ENCODE measurements around the gene APOL2. TPM values are rescaled to one million over a fixed set of nuclear protein-coding genes. Genes with fewer than 3 reads are reported as not detected.
"Not testable (repeated sequence)": the region's sequence is repeated elsewhere in the genome, so short reads cannot be mapped to it uniquely, and the experiment has no call there.

APOL2 gene
- total and polyA plus RNA-seq, 9 donors, result 13.6 to 38.1 (median 28.2) TPM

DNA sequence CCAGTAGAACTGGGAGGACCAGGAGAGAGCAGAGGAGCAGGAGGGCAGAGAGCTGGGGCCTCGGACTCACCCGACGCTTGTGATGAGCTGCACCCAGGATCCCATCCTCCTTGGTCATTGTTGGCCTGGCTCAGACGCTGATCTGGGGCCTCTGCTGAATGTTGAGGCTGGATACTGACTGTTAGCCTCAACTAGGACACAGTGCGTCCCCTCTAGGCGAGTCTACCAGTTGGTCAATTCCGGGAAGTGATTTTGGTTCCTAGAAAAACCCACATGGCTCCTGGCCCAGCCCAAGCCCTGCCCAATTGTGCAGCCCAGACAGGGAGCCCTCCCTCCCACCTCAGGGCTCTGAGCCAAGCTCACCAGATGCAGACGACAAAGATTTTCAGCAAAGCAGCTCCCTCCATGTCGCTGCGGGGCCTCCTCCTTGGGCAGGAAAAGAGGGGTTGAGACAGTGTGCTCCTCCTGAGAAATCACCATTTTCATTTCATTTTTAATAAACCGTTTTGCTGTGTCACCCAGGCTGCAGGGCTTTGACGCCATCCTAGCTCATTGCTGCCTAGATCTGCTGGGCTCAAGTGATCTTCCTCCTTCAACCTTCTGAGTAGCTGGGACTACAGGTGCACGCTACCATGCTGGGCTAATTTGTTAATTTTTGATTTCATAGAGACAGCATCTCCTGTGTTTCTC is 37.6 kb downstream of the APOL2 start, which contains the start of gene APOL4:
APOL4 (minus strand) TSS at position 180 of the 690 bp plus-strand sequence; CDS start at position 105, 75 bp downstream.
- Histone ChIP-seq H3K4me1 (ENCODE audit: insufficient read depth) (peaks cover 21% of the 10 kb centered on the region), H3K9me3 (no peaks in the 10 kb centered on the region), H3K27me3 (no peaks in the 10 kb centered on the region), H3K4me3 (no peak within 1 kb of the TSS), H3K36me3 (no peaks in the 10 kb centered on the region), H3K27ac (peak within 1 kb of the TSS in 1 of 2 donors; percentile 68)
- intact Hi-C loops (cut with DNase I), result no loop called here
- DNase-seq, result peak; percentile 82 to 90 (median 86)
- TF ChIP-seq, protein P1, sequence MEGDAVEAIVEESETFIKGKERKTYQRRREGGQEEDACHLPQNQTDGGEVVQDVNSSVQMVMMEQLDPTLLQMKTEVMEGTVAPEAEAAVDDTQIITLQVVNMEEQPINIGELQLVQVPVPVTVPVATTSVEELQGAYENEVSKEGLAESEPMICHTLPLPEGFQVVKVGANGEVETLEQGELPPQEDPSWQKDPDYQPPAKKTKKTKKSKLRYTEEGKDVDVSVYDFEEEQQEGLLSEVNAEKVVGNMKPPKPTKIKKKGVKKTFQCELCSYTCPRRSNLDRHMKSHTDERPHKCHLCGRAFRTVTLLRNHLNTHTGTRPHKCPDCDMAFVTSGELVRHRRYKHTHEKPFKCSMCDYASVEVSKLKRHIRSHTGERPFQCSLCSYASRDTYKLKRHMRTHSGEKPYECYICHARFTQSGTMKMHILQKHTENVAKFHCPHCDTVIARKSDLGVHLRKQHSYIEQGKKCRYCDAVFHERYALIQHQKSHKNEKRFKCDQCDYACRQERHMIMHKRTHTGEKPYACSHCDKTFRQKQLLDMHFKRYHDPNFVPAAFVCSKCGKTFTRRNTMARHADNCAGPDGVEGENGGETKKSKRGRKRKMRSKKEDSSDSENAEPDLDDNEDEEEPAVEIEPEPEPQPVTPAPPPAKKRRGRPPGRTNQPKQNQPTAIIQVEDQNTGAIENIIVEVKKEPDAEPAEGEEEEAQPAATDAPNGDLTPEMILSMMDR (IDR thresholded peaks at IDR 0.05), result no peak
- no peak for TF ChIP-seq POLR2A (IDR thresholded peaks at IDR 0.05)
- WGBS, 3 donors, result 16 to 31% (median 31%) methylated on average over 8 to 13 of the region's 13 CpGs

DNA sequence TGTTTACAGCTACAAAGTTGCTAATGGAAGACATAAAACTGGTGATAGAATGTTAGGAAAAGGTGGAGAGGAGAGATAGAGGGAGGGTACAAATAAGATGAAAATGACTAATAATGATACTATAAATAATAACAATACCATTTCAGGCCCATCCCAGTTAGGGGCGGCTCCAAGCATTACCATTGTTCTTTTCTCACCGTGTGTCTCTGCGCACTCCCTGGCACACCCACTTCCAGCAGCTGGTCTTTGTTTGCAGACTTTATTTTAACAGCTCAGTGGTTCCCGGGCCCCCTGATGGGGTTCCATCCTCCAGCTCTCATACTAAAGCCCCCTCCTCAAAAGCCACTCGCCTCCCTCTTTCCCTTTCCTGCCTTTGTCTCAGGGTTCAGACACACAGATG is 38.3 kb downstream of the APOL2 start:
- peak overlapping the region in 1 of 2 donors; percentile 68 for H3K27ac ChIP-seq
- peaks cover 21% of the 10 kb centered on the region for H3K4me1 ChIP-seq (ENCODE audit: insufficient read depth)
- intact Hi-C loops (cut with DNase I); H3K27me3 ChIP-seq; H3K9me3 ChIP-seq; H3K36me3 ChIP-seq; DNase-seq; H3K4me3 ChIP-seq: not testable (repeated sequence)
- 80 to 91% (median 86%) methylated on average over 1 of the region's 5 CpGs for WGBS, 3 donors

DNA sequence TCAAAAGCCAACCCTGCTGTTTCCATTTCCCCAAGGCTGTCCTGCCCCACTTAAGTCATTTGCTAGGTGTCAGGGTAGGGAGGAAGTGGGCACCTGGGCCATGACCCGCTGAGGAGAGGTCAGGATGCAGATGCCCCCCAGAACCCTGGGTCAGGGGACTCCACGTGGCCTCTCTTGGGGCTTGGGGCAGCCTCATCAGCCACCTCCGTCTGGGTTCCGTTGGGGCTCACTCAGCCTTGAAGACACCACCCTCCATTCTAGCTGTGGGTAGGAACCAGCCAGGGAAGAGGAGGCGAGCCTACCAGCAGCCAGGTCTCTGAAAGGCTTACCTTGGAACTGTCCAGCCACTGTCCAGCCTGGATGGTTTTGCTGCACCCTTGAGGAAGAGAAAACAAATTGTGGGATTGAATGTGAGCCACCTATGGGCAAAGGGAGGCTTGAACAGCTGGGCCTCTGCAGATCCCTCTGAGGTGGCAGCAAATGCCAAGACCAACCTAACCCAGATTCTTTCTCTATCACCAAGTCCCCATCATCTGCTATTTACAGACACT is 40.3 kb downstream of the APOL2 start:
- H3K9me3 ChIP-seq, result no peaks in the 10 kb centered on the region
- 65 to 93% (median 68%) methylated on average over 5 of the region's 5 CpGs for WGBS, 3 donors
- intact Hi-C loops (cut with DNase I), result loop anchor here in 3 of 4 donors (5.0 to 10.0 kb wide), 2 partner anchors 86 to 88 kb away; no protein-coding TSS in a partner anchor
- H3K4me3 ChIP-seq, result no peak overlapping the region
- H3K27me3 ChIP-seq, result no peaks in the 10 kb centered on the region
- no peaks in the 10 kb centered on the region for H3K36me3 ChIP-seq
- H3K4me1 ChIP-seq (ENCODE audit: insufficient read depth), result peaks cover 21% of the 10 kb centered on the region
- DNase-seq, result no peak
- H3K27ac ChIP-seq, result peak overlapping the region in 1 of 2 donors; percentile 74
- TF ChIP-seq, protein P1 (IDR thresholded peaks at IDR 0.05), result no peak
- no peak for TF ChIP-seq POLR2A (IDR thresholded peaks at IDR 0.05)
- no peak for TF ChIP-seq EP300 (IDR thresholded peaks at IDR 0.05)

DNA sequence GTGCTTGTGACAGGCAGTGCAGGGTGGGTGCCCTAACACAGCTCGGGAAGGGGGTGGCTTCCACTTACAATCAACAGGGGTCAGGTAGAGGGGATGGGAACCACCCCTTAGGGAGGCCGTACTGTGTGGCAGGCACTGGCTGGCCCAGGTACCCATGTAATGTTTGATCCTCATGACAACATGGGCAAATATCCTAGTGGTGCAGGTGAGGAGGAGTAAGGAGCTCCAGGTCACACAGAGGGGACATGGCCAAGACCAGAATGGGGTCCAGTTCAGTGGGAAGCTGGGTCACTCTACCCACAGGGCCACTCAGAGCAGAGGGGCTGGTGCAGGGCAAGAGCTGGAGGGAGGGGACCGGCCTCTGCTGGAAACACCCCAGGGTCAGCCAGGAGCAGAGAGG is 40.8 kb downstream of the APOL2 start:
- no peaks in the 10 kb centered on the region for H3K9me3 ChIP-seq
- peaks cover 21% of the 10 kb centered on the region for H3K4me1 ChIP-seq (ENCODE audit: insufficient read depth)
- WGBS, 3 donors, result 82 to 92% (median 89%) methylated on average over 3 of the region's 3 CpGs
- no peak for DNase-seq
- H3K36me3 ChIP-seq, result no peaks in the 10 kb centered on the region
- H3K27ac ChIP-seq, result peak overlapping the region in 1 of 2 donors; percentile 74
- intact Hi-C loops (cut with DNase I), result loop anchor here in 3 of 4 donors (5.0 to 10.0 kb wide), 2 partner anchors 86 to 89 kb away; no protein-coding TSS in a partner anchor
- no peaks in the 10 kb centered on the region for H3K27me3 ChIP-seq
- no peak for TF ChIP-seq EP300 (IDR thresholded peaks at IDR 0.05)
- TF ChIP-seq, protein P1 (IDR thresholded peaks at IDR 0.05), result no peak
- no peak for TF ChIP-seq POLR2A (IDR thresholded peaks at IDR 0.05)
- H3K4me3 ChIP-seq, result no peak overlapping the region

Data from ovary (tissue), 9 donors.